Activated naive CD8-positive, alpha-beta T cell (primary cell): ENCODE measurements around the gene ITPR3.

Experiments used
- H3K27ac Mint-ChIP-seq: one replicate; pipeline ENCODE4 v1.8.0; 2021; ENCODE audit warnings: mixed read lengths
- H3K27me3 Mint-ChIP-seq: one replicate; pipeline ENCODE4 v1.8.0; 2021; ENCODE audit warnings: mixed read lengths
- H3K36me3 Mint-ChIP-seq: one replicate; pipeline ENCODE4 v1.8.0; 2021; ENCODE audit warnings: mixed read lengths
- H3K4me1 Mint-ChIP-seq: one replicate; pipeline ENCODE4 v1.8.0; 2021; ENCODE audit warnings: low read depth, mixed read lengths
- H3K4me3 Mint-ChIP-seq: one replicate; pipeline ENCODE4 v1.8.0; 2021; ENCODE audit warnings: mild to moderate bottlenecking, mixed read lengths
- H3K9me3 Mint-ChIP-seq: one replicate; pipeline ENCODE4 v1.8.0; 2021; ENCODE audit warnings: low read depth, mixed read lengths

Gene ITPR3

GRCh38 chr6:33659986-33660385, 38.9 kb downstream of the ITPR3 start:
- no peak overlapping the region for H3K27ac Mint-ChIP-seq
- H3K9me3 Mint-ChIP-seq, result no peaks in the 10 kb centered on the region
- H3K36me3 Mint-ChIP-seq, result no peaks in the 10 kb centered on the region
- no peaks in the 10 kb centered on the region for H3K27me3 Mint-ChIP-seq
- H3K4me3 Mint-ChIP-seq, result no peak overlapping the region
- no peaks in the 10 kb centered on the region for H3K4me1 Mint-ChIP-seq

GRCh38 chr6:33661106-33661838, 40.1 kb downstream of the ITPR3 start:
- H3K9me3 Mint-ChIP-seq, result no peaks in the 10 kb centered on the region
- no peak overlapping the region for H3K27ac Mint-ChIP-seq
- no peak overlapping the region for H3K4me3 Mint-ChIP-seq
- H3K27me3 Mint-ChIP-seq, result no peaks in the 10 kb centered on the region
- no peaks in the 10 kb centered on the region for H3K36me3 Mint-ChIP-seq
- no peaks in the 10 kb centered on the region for H3K4me1 Mint-ChIP-seq

GRCh38 chr6:33662318-33662717, 41.2 kb downstream of the ITPR3 start:
- Mint-ChIP-seq H3K27ac (no peak overlapping the region), H3K4me1 (no peaks in the 10 kb centered on the region), H3K36me3 (no peaks in the 10 kb centered on the region), H3K4me3 (no peak overlapping the region), H3K9me3 (no peaks in the 10 kb centered on the region), H3K27me3 (no peaks in the 10 kb centered on the region)

- no peaks in the 10 kb centered on the region for H3K9me3 Mint-ChIP-seq
- H3K4me3 Mint-ChIP-seq, result no peak overlapping the region
- H3K27me3 Mint-ChIP-seq, result no peaks in the 10 kb centered on the region
- H3K4me1 Mint-ChIP-seq, result no peaks in the 10 kb centered on the region
- no peaks in the 10 kb centered on the region for H3K36me3 Mint-ChIP-seq
- no peak overlapping the region for H3K27ac Mint-ChIP-seq
These were observed 41.9 kb downstream of the ITPR3 start for GRCh38 chr6:33663028-33663427.

GRCh38 chr6:33663727-33664449, 42.8 kb downstream of the ITPR3 start:
- Mint-ChIP-seq H3K4me3 (no peak overlapping the region), H3K36me3 (peaks cover 3% of the 10 kb centered on the region), H3K27me3 (no peaks in the 10 kb centered on the region), H3K4me1 (peaks cover 3% of the 10 kb centered on the region), H3K27ac (no peak overlapping the region), H3K9me3 (no peaks in the 10 kb centered on the region)

GRCh38 chr6:33664506-33665057, 43.5 kb downstream of the ITPR3 start:
- no peaks in the 10 kb centered on the region for H3K9me3 Mint-ChIP-seq
- H3K27me3 Mint-ChIP-seq, result no peaks in the 10 kb centered on the region
- peaks cover 3% of the 10 kb centered on the region for H3K36me3 Mint-ChIP-seq
- H3K4me3 Mint-ChIP-seq, result no peak overlapping the region
- peaks cover 5% of the 10 kb centered on the region for H3K4me1 Mint-ChIP-seq
- H3K27ac Mint-ChIP-seq, result no peak overlapping the region

- no peak overlapping the region for H3K27ac Mint-ChIP-seq
- H3K4me1 Mint-ChIP-seq, result peaks cover 5% of the 10 kb centered on the region
- no peaks in the 10 kb centered on the region for H3K9me3 Mint-ChIP-seq
- no peaks in the 10 kb centered on the region for H3K27me3 Mint-ChIP-seq
- no peak overlapping the region for H3K4me3 Mint-ChIP-seq
- H3K36me3 Mint-ChIP-seq, result peaks cover 3% of the 10 kb centered on the region
These were observed 44.8 kb downstream of the ITPR3 start for GRCh38 chr6:33665957-33666356.

- peaks cover 5% of the 10 kb centered on the region for H3K4me1 Mint-ChIP-seq
- peaks cover 3% of the 10 kb centered on the region for H3K36me3 Mint-ChIP-seq
- H3K27ac Mint-ChIP-seq, result no peak overlapping the region
- H3K9me3 Mint-ChIP-seq, result no peaks in the 10 kb centered on the region
- H3K4me3 Mint-ChIP-seq, result no peak overlapping the region
- no peaks in the 10 kb centered on the region for H3K27me3 Mint-ChIP-seq
These were observed 46.0 kb downstream of the ITPR3 start for GRCh38 chr6:33667072-33667471.

GRCh38 chr6:33667776-33668175, 46.7 kb downstream of the ITPR3 start:
- H3K4me1 Mint-ChIP-seq, result peaks cover 5% of the 10 kb centered on the region
- H3K9me3 Mint-ChIP-seq, result no peaks in the 10 kb centered on the region
- no peaks in the 10 kb centered on the region for H3K27me3 Mint-ChIP-seq
- no peak overlapping the region for H3K27ac Mint-ChIP-seq
- H3K36me3 Mint-ChIP-seq, result peaks cover 3% of the 10 kb centered on the region
- H3K4me3 Mint-ChIP-seq, result no peak overlapping the region

GRCh38 chr6:33668328-33668727, 47.2 kb downstream of the ITPR3 start:
- Mint-ChIP-seq H3K36me3 (peaks cover 3% of the 10 kb centered on the region), H3K27me3 (no peaks in the 10 kb centered on the region), H3K4me1 (peaks cover 5% of the 10 kb centered on the region), H3K27ac (no peak overlapping the region), H3K4me3 (no peak overlapping the region), H3K9me3 (no peaks in the 10 kb centered on the region)

- Mint-ChIP-seq H3K4me3 (no peak overlapping the region), H3K27ac (no peak overlapping the region), H3K27me3 (no peaks in the 10 kb centered on the region), H3K9me3 (no peaks in the 10 kb centered on the region), H3K4me1 (peaks cover 5% of the 10 kb centered on the region), H3K36me3 (peaks cover 5% of the 10 kb centered on the region)
These were observed 47.8 kb downstream of the ITPR3 start for GRCh38 chr6:33668914-33669313.

- H3K9me3 Mint-ChIP-seq, result no peaks in the 10 kb centered on the region
- H3K36me3 Mint-ChIP-seq, result peaks cover 5% of the 10 kb centered on the region
- peaks cover 5% of the 10 kb centered on the region for H3K4me1 Mint-ChIP-seq
- H3K27me3 Mint-ChIP-seq, result no peaks in the 10 kb centered on the region
- H3K27ac Mint-ChIP-seq, result no peak overlapping the region
- no peak overlapping the region for H3K4me3 Mint-ChIP-seq
These were observed 49.1 kb downstream of the ITPR3 start for GRCh38 chr6:33670086-33670660.

- peaks cover 5% of the 10 kb centered on the region for H3K36me3 Mint-ChIP-seq
- no peaks in the 10 kb centered on the region for H3K9me3 Mint-ChIP-seq
- H3K4me1 Mint-ChIP-seq, result peaks cover 5% of the 10 kb centered on the region
- H3K27ac Mint-ChIP-seq, result no peak overlapping the region
- H3K4me3 Mint-ChIP-seq, result no peak overlapping the region
- H3K27me3 Mint-ChIP-seq, result no peaks in the 10 kb centered on the region
These were observed 50.0 kb downstream of the ITPR3 start for GRCh38 chr6:33670971-33671743.

GRCh38 chr6:33671744-33672072, 50.6 kb downstream of the ITPR3 start:
- no peaks in the 10 kb centered on the region for H3K9me3 Mint-ChIP-seq
- H3K4me3 Mint-ChIP-seq, result no peak overlapping the region
- H3K4me1 Mint-ChIP-seq, result peaks cover 5% of the 10 kb centered on the region
- no peak overlapping the region for H3K27ac Mint-ChIP-seq
- no peaks in the 10 kb centered on the region for H3K27me3 Mint-ChIP-seq
- peaks cover 5% of the 10 kb centered on the region for H3K36me3 Mint-ChIP-seq

GRCh38 chr6:33672808-33673207, 51.7 kb downstream of the ITPR3 start:
- peaks cover 7% of the 10 kb centered on the region for H3K36me3 Mint-ChIP-seq
- no peak overlapping the region for H3K4me3 Mint-ChIP-seq
- H3K9me3 Mint-ChIP-seq, result no peaks in the 10 kb centered on the region

More at GRCh38 chr6:33672808-33673207, 51.7 kb downstream of the ITPR3 start:
- Mint-ChIP-seq H3K4me1 (peaks cover 5% of the 10 kb centered on the region), H3K27ac (no peak overlapping the region), H3K27me3 (no peaks in the 10 kb centered on the region)
